GM19372 (cell line): ENCODE measurements around the gene ECI2.

ENCODE experiments used
- ATAC-seq: cut with Tn5 transposase; IDR thresholded peaks from one replicate; pipeline ENCODE4 v1.9.1; 2021; ENCODE audit warnings: mild to moderate bottlenecking, low read depth, moderate library complexity; ENCODE audit not compliant: unreplicated experiment

The ECI2 gene

GRCh38 chr6:4134841-4135664 lies at the start of gene ECI2:
TSS of gene ECI2 (minus strand) at chr6:4135575. CDS start at chr6:4135560, 15 bp downstream.
- ATAC-seq, result peak; percentile 44

GRCh38 chr6:4180652-4181255 lies 45.4 kb upstream of the ECI2 start:
- no peak for ATAC-seq

GRCh38 chr6:4179960-4180651 lies 44.7 kb upstream of the ECI2 start:
- ATAC-seq, result no peak

- ATAC-seq, result no peak
These were observed 43.5 kb upstream of the ECI2 start for GRCh38 chr6:4178737-4179333.

- ATAC-seq, result no peak
These were observed 41.5 kb upstream of the ECI2 start for GRCh38 chr6:4176907-4177306.

- ATAC-seq, result no peak
These were observed 38.7 kb upstream of the ECI2 start for GRCh38 chr6:4174042-4174441.

- no peak for ATAC-seq
These were observed 37.0 kb upstream of the ECI2 start for GRCh38 chr6:4172368-4172767.

GRCh38 chr6:4170297-4170696 lies 34.9 kb upstream of the ECI2 start:
- ATAC-seq, result no peak

GRCh38 chr6:4169028-4169789 lies 33.8 kb upstream of the ECI2 start:
- ATAC-seq, result no peak

GRCh38 chr6:4167833-4168232 lies 32.5 kb upstream of the ECI2 start:
- ATAC-seq, result no peak

GRCh38 chr6:4167123-4167522 lies 31.7 kb upstream of the ECI2 start:
- ATAC-seq, result no peak

GRCh38 chr6:4164456-4164855 lies 29.1 kb upstream of the ECI2 start:
- no peak for ATAC-seq

GRCh38 chr6:4164117-4164442 lies 28.7 kb upstream of the ECI2 start:
- ATAC-seq, result no peak

GRCh38 chr6:4163408-4164116 lies 28.2 kb upstream of the ECI2 start:
- ATAC-seq, result no peak

- no peak for ATAC-seq
These were observed 27.0 kb upstream of the ECI2 start for GRCh38 chr6:4162370-4162769.

- ATAC-seq, result no peak
These were observed 24.1 kb upstream of the ECI2 start for GRCh38 chr6:4159491-4159890.

GRCh38 chr6:4157506-4157905 lies 22.1 kb upstream of the ECI2 start:
- no peak for ATAC-seq

GRCh38 chr6:4155848-4156466 lies 20.6 kb upstream of the ECI2 start:
- ATAC-seq, result peak; percentile 88

GRCh38 chr6:4153514-4153985 lies 18.2 kb upstream of the ECI2 start:
- ATAC-seq, result no peak
